Endothelial cell of umbilical vein (primary cell): ENCODE measurements around the gene KIRREL1. TPM values are rescaled to one million over a fixed set of nuclear protein-coding genes. Genes with fewer than 3 reads are reported as not detected.

Experiments used
- BruUV-seq: library from RNA; stranded (reverse); fragments of 400-500 nt; replicated peaks from 2 replicates; lab custom pipeline; 2021; lab: Mats Ljungman, UMichigan
- CTCF ChIA-PET: fragments of 300-600, 350-600 bp; sonication (Branson Sonifier 250); formaldehyde crosslinking; loops from one replicate; lab custom pipeline; 2021; ENCODE audit warnings: antibody characterized with exemption, inconsistent platforms; lab: Charles Lee
- POLR2A ChIA-PET: fragments of 300-600, 350-600 bp; sonication (Branson Sonifier 250); formaldehyde crosslinking; loops from one replicate; lab custom pipeline; 2021; ENCODE audit warnings: antibody characterized with exemption, inconsistent platforms; lab: Charles Lee
- DNase-seq: peaks from one replicate; pipeline ENCODE4 v3.0.0-alpha.2; 2011; ENCODE audit warnings: low read depth, low spot score
- FAIRE-seq: peaks from 2 replicates; lab custom pipeline; 2011; peaks lifted over from hg19 to GRCh38; lab: Jason Lieb, UNC
- H2AFZ ChIP-seq: 2 replicates; pipeline ENCODE4 v1.6.0; 2012; ENCODE audit warnings: low read depth, low read length, control low read depth, inconsistent platforms
- H3K27ac ChIP-seq: 2 replicates; pipeline ENCODE4 v1.5.1; 2011; ENCODE audit warnings: low read depth, mild to moderate bottlenecking, control low read depth, low read length, moderate library complexity; ENCODE audit not compliant: insufficient read depth
- H3K27me3 ChIP-seq, 2 experiments: 2 replicates each; pipeline versions ENCODE4 v1.6.0 to v1.6.1; 2011; ENCODE audit warnings: low read length in 2 of 2, mixed read lengths in 1 of 2; ENCODE audit not compliant: control insufficient read depth in 2 of 2, insufficient read depth in 2 of 2
- H3K36me3 ChIP-seq, 2 experiments: 2 replicates in 1 of 2; 3 replicates in 1 of 2; pipeline ENCODE4 v1.5.1; 2011; ENCODE audit warnings: low read length in 2 of 2, mild to moderate bottlenecking in 1 of 2, moderate library complexity in 1 of 2; ENCODE audit not compliant: control insufficient read depth in 2 of 2, insufficient read depth in 2 of 2; ENCODE audit errors: extremely low read depth in 1 of 2
- H3K4me1 ChIP-seq: 3 replicates; pipeline ENCODE4 v1.5.1; 2011; ENCODE audit warnings: mild to moderate bottlenecking, low read length; ENCODE audit not compliant: control insufficient read depth, insufficient read depth; ENCODE audit errors: extremely low read depth
- H3K4me2 ChIP-seq: 2 replicates; pipeline ENCODE4 v1.6.1; 2011; ENCODE audit warnings: low read length, control low read depth, mixed read lengths; ENCODE audit not compliant: insufficient read depth
- H3K4me3 ChIP-seq, 3 experiments: fragments of 200-600 bp in 1 of 3; sonication (generic), shearing (Covaris generic) in 1 of 3; replicated peaks in 1 of 3; 2 replicates each; pipeline ENCODE4 v1.5.1; 2011 to 2016; ENCODE audit warnings: control low read depth in 3 of 3, low read length in 3 of 3, mild to moderate bottlenecking in 2 of 3, inconsistent platforms in 1 of 3, low read depth in 1 of 3, moderate library complexity in 1 of 3; ENCODE audit not compliant: insufficient read depth in 1 of 3
- H3K79me2 ChIP-seq: 2 replicates; pipeline ENCODE4 v1.6.0; 2012; ENCODE audit warnings: low read length, inconsistent platforms; ENCODE audit not compliant: control insufficient read depth, insufficient read depth
- H3K9ac ChIP-seq: replicated peaks from 2 replicates; pipeline ENCODE3; 2011; ENCODE audit warnings: low read length, control low read depth; ENCODE audit not compliant: insufficient read depth; ENCODE audit errors: extremely low read depth
- H3K9me1 ChIP-seq: replicated peaks from 3 replicates; pipeline ENCODE4 v1.6.0; 2011; ENCODE audit warnings: mild to moderate bottlenecking, low read length; ENCODE audit not compliant: control insufficient read depth, insufficient read depth; ENCODE audit errors: extremely low read depth
- H3K9me3 ChIP-seq: replicated peaks from 2 replicates; pipeline ENCODE4 v1.5.1; 2012; ENCODE audit warnings: low read length, inconsistent platforms; ENCODE audit not compliant: control insufficient read depth, insufficient read depth
- H4K20me1 ChIP-seq: replicated peaks from 2 replicates; pipeline ENCODE3; 2011; ENCODE audit warnings: mild to moderate bottlenecking, low read length; ENCODE audit not compliant: control insufficient read depth, insufficient read depth; ENCODE audit errors: extremely low read depth
- EZH2 ChIP-seq: IDR thresholded peaks from 2 replicates; pipeline ENCODE4 v1.6.1; 2012; ENCODE audit warnings: borderline replicate concordance, low read depth, mild to moderate bottlenecking, moderate library complexity, low read length, inconsistent platforms; ENCODE audit not compliant: severe bottlenecking
- FOS ChIP-seq: IDR thresholded peaks from 2 replicates; pipeline ENCODE4 v1.6.1; 2011; ENCODE audit warnings: mild to moderate bottlenecking, low read length, moderate library complexity, borderline replicate concordance; ENCODE audit not compliant: insufficient read depth
- GATA2 ChIP-seq: IDR thresholded peaks from 2 replicates; pipeline ENCODE4 v1.7.0; 2011; ENCODE audit warnings: low read depth, mild to moderate bottlenecking, moderate library complexity, mixed read lengths, low read length; ENCODE audit not compliant: insufficient read length, insufficient read depth
- JUN ChIP-seq: IDR thresholded peaks from 2 replicates; pipeline ENCODE4 v1.6.1; 2011; ENCODE audit warnings: borderline replicate concordance, low read depth; ENCODE audit not compliant: insufficient read length, insufficient read depth
- MYC ChIP-seq: IDR thresholded peaks from one replicate; pipeline ENCODE4 v1.6.1; 2011; ENCODE audit warnings: mild to moderate bottlenecking, low read depth, low read length
- POLR2A ChIP-seq: IDR thresholded peaks from 2 replicates; pipeline ENCODE4 v1.6.1; 2012; ENCODE audit warnings: low read depth, mild to moderate bottlenecking, control low read depth, low read length
- POLR2AphosphoS5 ChIP-seq: IDR thresholded peaks from 2 replicates; pipeline ENCODE4 v1.6.1; 2012; ENCODE audit warnings: low read depth, mild to moderate bottlenecking, control low read depth, low read length, moderate library complexity; ENCODE audit not compliant: insufficient read depth
- dilution Hi-C: fragments of 300-500 bp; cut with MboI; formaldehyde crosslinking; loops from one replicate; pipeline ENCODE4 v1.15.0; 2019; ENCODE audit warnings: low sequenced_read_pairs; ENCODE audit not compliant: extremely low pct_ligation_motif_present
- intact Hi-C: fragments of 100-400 bp; cut with micrococcal nuclease; formaldehyde crosslinking; loops from one replicate; pipeline ENCODE4 v1.10.0; 2022
- polyA plus RNA-seq, 4 experiments: library from polyadenylated mRNA; depleted of rRNA in 3 of 4; stranded (reverse) in 3 of 4; unstranded in 1 of 4; fragments of >200 nt; gene quantifications; 2 replicates each; pipeline versions ENCODE4 v1.2.1 to v1.2.3, GENCODE V29; 2011 to 2012; ENCODE audit warnings: missing spikeins in 1 of 4
- total RNA-seq: library from RNA; stranded (reverse); gene quantifications from 2 replicates; pipeline ENCODE4 v1.2.3, GENCODE V29; 2021
- TF ChIP-seq, protein P1 (sequence below): IDR thresholded peaks from 2 replicates; pipeline ENCODE4 v1.6.1; 2011; ENCODE audit not compliant: insufficient read depth, insufficient read length
- TF ChIP-seq, protein P2 (sequence below), 2 donors: IDR thresholded peaks; 1 replicate in 1 of 2; 2 replicates in 1 of 2; pipeline ENCODE4 v1.5.1; 2011; ENCODE audit warnings: low read length in 2 of 2, mild to moderate bottlenecking in 2 of 2, moderate library complexity in 2 of 2, control low read depth in 1 of 2, inconsistent platforms in 1 of 2, low read depth in 1 of 2; ENCODE audit not compliant: insufficient read depth in 1 of 2; ENCODE audit errors: extremely low read depth in 1 of 2

KIRREL1 gene
- total and polyA plus RNA-seq, 2 donors (not counting 3 experiments of a cell fraction or from before 2014, with no cell fraction given), result 35.6 to 57.6 TPM

DNA sequence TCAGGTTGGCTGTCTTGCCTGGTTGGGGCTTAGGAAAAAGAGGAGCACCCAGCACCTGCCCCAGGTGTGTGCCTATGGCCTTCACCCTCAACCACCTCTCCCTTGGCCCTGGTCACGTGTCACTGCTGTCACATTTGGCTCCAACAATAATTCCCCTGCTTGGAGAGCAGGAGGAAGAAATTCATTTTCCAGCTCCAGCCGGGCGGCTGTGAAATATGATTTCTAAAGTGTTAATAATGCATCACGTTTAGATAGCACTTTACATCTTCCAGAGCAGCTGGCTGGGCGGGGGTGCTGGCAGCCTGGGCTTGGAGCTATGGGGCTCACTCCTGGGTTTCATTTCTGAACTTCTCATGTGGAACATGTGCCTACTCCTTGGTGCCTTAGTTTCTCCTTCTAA, 63.1 kb downstream of the KIRREL1 start:
- H2AFZ ChIP-seq, result no peak overlapping the region
- no peaks in the 10 kb centered on the region for H4K20me1 ChIP-seq
- FAIRE-seq, result no peak
- no peaks in the 10 kb centered on the region for H3K36me3 ChIP-seq
- intact Hi-C loops (loop anchor here (1.0 kb wide), 2 partner anchors 18 to 31 kb away; no protein-coding TSS in a partner anchor), dilution Hi-C loops (no loop called here)
- no peak overlapping the region for H3K4me3 ChIP-seq
- H3K27ac ChIP-seq, result no peak overlapping the region
- POLR2A ChIA-PET, result no interaction called here
- no peaks in the 10 kb centered on the region for H3K27me3 ChIP-seq
- CTCF ChIA-PET, result interaction anchor here (1.0 to 5.2 kb wide), 4 partner anchors 18 to 64 kb away, joined by 3 to 26 read pairs (median 4); no protein-coding TSS in a partner anchor
- no peak overlapping the region for H3K4me2 ChIP-seq
- peaks cover 3% of the 10 kb centered on the region for H3K79me2 ChIP-seq
- no peaks in the 10 kb centered on the region for H3K9me3 ChIP-seq
- DNase-seq, result no peak
- H3K4me1 ChIP-seq, result peaks cover 19% of the 10 kb centered on the region
- H3K9me1 ChIP-seq, result no peaks in the 10 kb centered on the region
- H3K9ac ChIP-seq, result no peak overlapping the region
- no TSS peak for BruUV-seq
- TF ChIP-seq POLR2A, result no peak
- TF ChIP-seq JUN, result no peak
- no peak for TF ChIP-seq FOS
- TF ChIP-seq, protein P1, sequence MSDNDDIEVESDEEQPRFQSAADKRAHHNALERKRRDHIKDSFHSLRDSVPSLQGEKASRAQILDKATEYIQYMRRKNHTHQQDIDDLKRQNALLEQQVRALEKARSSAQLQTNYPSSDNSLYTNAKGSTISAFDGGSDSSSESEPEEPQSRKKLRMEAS, result no peak
- TF ChIP-seq EZH2, result no peak
- TF ChIP-seq MYC, result no peak
- no peak for TF ChIP-seq POLR2AphosphoS5
- TF ChIP-seq GATA2, result no peak
- TF ChIP-seq, protein P2, sequence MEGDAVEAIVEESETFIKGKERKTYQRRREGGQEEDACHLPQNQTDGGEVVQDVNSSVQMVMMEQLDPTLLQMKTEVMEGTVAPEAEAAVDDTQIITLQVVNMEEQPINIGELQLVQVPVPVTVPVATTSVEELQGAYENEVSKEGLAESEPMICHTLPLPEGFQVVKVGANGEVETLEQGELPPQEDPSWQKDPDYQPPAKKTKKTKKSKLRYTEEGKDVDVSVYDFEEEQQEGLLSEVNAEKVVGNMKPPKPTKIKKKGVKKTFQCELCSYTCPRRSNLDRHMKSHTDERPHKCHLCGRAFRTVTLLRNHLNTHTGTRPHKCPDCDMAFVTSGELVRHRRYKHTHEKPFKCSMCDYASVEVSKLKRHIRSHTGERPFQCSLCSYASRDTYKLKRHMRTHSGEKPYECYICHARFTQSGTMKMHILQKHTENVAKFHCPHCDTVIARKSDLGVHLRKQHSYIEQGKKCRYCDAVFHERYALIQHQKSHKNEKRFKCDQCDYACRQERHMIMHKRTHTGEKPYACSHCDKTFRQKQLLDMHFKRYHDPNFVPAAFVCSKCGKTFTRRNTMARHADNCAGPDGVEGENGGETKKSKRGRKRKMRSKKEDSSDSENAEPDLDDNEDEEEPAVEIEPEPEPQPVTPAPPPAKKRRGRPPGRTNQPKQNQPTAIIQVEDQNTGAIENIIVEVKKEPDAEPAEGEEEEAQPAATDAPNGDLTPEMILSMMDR (IDR thresholded peaks at IDR 0.05; ENCODE audit: extremely low read depth in 1 of 2, insufficient read depth in 1 of 2, low read depth in 1 of 2, low read length in 2 of 2), result no peak
